CD4-positive, alpha-beta T cell treated with Interleukin-15 for 4 hours (primary cell): ENCODE measurements around the gene AKNA.

Experiments used
- DNase-seq: peaks from one replicate; pipeline ENCODE4 v3.0.0-alpha.2; 2020; ENCODE audit warnings: low spot score

Gene AKNA

DNA sequence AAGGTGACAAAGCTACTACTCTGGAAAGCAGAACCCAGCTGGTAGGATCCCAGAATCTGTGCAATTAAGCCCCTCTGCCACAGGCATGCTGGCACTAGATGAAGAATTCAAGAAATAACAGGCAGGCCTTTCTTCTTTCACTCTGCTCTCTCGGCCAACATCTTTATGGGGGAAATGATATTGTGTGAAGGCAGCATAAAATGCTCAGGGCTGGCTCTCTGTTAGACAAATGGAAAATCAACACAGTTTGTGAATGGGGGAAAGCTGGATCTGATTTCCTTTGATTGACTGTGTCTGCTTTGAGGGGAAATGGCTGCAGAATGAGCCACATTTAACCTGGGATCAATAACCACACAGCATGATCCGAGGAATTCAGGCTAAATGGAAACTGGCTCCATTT lies 29.1 kb upstream of the AKNA start:
- no peak for DNase-seq

DNA sequence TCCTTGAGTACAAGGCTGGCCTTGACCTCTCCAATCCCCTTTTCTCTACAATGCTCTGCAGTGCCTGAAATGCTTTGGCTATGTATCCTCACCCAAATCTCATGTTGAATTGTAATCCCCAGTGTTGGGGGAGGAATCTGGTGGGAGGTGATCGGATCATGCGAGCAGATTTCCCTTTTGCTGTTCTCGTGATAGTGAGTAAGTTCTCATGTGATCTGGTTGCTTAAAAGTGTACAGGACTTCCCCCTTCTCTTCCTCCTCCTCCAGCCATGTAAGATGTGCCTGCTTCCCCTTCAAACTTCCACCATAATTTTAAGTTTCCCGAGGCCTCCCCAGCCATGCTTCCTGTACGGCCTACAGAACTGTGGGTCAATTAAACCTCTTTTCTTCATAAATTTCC lies 28.5 kb upstream of the AKNA start:
- no peak for DNase-seq

DNA sequence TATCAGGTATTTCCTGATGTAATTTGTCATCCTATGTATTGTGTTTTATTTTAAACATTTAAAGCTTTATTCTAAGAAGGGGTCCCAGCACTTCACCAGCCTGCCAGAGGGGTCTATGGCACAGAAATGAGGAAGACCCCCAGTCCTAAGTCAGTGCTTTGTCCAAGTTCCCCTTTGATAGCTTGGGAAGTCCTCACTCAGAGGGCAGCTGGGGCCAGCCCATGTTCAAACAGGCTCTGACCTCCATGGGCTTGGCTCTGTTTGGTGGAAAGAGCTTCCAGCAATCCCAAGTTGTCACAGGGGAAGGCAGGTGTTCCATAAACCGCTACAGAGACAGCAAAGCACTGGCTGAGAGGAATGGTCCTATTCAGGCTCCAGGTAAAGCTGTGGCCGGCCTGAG lies 26.6 kb upstream of the AKNA start:
- DNase-seq: no peak

DNA sequence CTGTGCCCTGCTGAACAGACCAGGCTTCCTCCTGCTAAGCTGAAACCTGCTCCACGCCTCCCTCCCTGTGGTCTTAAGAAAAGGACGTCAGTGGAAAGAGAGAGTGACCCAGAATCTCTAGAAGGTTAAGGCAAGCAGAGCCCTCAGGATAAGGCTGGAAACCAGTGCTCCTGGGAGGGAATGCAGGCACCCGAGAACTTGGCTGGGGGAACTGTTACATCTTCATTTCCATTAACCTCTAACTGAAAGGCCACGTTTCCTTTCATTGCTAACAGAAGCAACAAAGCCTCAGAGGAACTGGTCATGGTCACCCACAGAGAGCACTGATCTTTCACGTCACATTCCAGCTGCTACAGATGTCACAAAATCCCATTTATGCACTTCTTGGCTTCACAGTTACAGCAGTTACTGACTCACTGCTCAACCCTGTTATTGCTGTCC lies 26.1 kb upstream of the AKNA start:
- DNase-seq: no peak

DNA sequence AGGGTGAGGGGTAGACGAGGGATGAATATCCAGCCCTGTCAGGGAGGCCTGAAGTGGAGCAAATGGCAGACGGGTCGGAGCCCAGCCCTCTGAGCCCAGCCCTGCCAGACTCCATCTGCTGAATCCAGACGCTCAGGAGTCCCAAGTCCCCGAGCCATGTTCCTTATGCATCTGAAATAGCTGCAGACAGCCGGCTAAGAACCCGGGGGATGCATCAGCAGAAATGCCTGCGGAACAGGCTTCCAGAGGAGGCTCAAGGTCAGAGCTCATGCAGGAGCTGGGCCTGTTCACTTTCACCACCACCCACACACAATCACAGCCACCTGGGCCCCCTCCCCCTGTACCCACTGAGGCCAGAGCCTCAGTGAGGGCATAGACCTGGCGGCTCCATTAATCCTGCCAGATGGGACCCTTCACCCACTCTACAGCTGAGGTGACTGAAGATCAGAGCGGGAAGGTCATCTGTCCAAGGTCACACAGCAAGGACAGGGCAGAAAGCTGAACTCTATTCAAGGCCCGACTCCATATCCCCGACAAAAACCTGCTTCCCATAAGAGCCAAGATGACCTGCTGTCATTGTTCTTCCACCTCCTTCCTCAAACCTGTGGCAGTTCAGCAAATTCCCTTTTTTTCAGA lies 24.4 kb upstream of the AKNA start:
- DNase-seq: no peak

DNA sequence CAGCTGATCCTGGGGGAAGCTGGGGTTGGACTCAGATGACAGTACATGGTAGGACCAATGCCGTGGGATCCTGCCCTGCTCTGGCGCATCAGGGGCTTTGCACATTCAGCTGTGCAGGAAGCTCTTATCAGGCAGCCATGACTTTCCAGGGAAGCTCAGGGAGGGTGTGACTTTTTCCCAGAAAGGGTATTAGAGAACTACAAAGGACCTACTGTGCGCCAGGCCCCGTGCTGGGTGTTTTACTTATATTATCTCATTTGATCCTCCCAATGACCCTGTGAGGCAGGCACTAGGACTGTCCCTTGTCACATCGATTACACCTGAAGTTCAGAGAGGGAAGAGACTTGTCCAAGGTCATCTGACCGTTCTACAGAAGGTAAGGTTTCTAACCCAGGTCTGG lies 23.7 kb upstream of the AKNA start:
- no peak for DNase-seq

DNA sequence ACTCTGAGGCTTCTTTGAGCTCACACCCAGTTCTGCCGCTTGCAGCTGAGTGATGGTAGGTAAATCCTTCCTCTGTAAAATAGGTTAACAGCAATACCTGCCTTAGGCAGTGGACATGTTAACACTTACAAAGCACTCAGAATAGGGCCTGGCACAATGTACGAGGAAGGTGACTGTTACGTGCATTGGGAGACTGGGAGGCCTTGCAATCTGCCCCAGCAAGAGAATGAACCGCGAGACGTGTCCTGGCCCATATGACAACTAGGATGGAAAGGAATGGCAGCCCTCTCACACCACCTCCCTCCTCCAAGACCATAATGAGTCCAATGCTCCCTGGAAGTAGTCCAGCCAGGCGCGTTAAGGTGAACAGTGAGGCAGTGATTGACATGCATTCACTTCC lies 23.1 kb upstream of the AKNA start:
- no peak for DNase-seq

DNA sequence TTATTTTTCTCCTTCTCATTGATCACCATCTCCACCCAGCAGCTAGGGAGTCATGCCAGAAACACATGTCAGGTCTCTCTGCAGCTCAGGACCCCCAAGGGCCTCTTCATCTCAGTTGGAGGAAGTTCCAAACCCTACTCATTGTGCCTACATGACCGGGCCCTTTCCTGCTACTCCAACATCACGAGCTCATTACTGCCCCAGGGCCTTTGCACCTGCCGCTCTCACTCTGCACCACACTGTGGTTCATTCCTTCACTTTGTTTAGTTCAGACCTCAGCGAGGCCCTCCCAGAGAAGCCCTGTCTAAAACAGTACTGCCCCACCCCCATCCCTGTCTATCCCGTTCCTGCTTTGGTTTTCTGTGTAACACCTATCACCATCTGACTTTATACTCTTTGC lies 22.1 kb upstream of the AKNA start:
- DNase-seq: no peak

DNA sequence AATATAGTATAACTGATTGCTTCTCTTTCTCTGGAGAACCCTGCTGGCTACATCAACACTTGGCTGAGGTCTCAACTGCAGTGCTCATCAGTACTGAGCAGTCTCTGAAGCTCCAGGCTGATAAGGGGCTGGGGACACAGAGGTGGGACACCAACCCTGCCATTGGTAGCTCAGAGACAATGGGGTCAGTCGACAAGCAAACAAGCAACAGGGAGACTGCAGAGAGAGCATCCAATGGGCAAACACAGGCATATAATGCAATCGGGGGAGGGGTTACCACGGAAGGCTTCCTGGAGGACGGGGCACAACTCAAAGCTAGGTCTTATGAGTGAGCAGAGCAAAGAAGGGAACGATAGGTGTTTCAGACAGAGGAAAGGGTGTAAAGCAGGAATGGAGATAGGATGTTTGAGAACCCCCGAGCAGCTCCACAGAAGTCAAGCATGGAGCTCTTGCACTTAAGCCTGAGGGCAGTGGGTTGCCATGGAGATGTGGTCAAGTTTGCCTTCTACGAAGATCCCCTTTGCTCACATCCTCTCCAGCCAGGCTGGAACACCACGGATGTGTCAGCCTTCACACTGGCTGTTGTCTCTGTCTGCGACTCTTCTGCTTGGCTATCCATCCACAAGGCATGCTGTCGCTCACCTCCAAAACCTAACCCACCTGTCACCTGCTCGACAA lies 21.5 kb upstream of the AKNA start:
- DNase-seq: no peak

DNA sequence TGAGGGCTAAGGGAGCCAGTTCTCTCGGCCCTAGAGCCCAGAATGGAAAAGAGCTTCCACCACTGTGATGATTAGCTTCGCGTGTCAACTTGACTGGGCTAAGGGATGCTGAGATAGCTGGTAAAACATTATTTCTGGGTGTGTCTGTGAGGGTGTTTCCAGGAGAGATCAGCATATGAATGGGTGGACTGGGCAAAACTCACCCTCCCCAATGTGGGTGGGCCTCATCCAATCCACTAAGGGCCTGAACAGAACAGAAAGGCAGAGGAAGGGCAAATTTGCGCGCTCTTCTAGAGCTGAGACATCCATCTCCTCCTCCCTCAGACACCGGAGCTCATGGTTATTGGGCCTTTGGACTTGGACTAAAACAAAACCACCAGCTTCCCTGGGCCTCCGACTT lies 20.9 kb upstream of the AKNA start:
- no peak for DNase-seq

DNA sequence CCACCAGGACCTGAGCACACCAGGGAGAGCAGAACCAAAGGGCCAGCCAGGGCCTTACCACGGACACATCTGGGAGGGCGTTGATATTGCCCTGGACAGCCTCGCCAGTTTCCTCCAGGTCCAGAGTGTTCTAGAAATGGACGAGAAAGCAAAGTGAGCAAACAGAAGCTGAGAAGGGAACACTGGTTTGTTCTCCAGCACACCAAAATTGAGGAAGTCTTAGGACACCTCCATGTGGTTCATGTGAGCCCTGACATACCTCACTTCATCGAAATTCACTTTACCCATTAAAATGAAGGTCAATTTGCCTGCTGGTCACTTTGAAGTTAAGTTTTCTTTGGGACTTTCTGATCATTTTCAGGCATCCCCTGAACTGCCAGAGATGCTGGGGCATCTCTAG lies 20.1 kb upstream of the AKNA start:
- no peak for DNase-seq

DNA sequence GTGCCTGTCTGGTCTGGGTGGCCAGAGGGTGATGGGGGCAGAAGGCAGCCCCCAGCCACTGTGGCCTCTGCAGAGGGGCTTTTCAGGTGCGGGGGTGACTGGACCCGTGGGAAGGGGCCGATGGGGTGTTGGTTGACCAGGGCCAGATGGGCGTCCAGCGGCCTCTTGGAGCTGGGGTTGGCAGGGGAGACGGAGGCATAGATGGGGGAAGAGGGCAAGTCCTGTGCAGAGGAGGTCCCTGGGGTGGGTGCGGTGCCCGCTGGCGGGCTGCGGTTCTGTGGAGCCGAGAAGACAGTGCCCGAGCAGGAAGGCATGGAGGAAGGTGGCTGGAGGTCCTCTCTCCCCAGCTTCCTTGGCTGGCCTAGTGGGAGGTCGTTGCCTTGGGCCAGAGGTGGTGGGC lies 18.7 kb upstream of the AKNA start:
- DNase-seq: no peak

DNA sequence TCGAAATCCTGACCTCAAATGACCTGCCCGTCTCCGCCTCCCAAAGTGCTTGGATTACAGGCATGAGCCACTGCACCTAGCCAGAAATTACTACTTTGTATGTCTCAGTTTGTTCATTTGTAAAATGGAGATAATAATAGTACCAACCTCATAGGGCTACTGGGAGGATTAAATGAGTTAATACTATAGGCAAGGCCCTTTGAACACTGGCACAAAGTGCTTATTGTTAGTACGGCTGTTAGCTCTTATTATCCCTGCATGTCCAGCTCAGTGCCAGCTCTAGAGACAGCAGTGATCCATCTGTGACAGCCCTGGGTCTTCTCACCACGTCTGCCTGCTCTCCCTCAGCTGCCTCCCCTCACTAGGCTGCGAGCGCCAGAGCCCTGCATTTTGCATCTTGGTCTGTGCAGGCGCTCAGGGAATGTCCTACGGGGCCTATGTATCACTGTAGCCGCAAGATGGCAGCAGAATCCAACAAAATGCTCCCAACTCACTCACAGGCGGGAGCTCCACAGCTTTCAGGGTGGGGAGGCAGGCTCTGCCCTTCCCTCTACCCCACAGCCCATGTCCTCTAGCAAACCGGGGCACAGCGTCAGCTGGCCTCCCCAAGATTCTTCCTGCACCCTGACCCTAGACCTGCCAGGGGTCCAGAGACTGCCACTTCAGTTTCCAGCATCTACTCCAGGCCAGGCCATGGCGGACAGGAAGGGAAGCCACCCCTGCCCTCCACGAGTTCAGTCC lies 17.7 kb upstream of the AKNA start:
- peak; percentile 81 for DNase-seq

DNA sequence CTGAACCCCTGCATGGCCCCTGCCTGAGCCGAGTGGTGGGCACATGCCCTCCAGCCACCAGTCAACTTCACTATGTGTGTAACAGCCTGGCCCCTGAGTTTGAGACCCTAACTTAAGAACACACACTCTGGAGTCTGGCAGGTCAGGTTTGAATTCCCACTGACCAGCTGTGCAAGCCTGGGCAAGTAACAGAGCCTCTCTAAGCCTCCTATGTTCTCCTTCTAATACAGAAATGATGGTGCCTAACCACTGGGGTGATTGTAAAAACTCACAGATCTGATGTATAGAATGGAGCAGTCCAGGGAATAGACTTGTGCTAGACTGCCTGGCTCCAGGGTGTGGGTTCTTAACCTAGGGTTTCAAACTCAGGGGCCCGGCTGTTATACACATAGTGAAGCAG lies 16.7 kb upstream of the AKNA start:
- no peak for DNase-seq

DNA sequence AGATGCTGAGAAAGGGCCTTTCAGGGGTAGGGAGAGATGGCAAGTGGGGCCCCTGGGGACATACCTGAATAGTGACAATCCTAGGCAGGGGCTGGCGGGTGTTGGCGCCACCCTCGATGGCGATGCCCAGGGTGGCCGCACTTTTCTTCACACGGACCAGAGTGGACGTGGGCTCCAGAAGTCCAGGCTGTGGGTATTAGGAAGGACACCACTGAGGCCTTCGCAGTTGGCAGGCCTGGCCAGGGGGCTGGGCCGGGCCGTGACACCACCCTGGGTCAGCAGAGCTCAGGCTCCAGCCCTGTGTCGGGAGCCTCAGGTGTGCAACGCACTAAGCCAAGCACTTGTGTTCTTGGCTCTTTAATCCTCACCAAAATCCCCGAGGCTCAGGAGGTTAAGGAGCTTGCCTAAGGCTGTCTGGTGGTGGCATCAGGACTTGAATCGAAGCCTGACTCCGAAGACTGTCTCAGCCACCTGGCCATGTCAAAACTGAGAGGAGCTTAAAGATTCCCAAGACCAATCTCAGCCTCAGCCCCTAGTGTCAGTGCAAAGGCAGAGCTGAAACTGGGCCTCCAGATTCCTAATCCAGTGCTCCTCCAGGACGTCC lies 15.5 kb upstream of the AKNA start:
- DNase-seq: no peak

DNA sequence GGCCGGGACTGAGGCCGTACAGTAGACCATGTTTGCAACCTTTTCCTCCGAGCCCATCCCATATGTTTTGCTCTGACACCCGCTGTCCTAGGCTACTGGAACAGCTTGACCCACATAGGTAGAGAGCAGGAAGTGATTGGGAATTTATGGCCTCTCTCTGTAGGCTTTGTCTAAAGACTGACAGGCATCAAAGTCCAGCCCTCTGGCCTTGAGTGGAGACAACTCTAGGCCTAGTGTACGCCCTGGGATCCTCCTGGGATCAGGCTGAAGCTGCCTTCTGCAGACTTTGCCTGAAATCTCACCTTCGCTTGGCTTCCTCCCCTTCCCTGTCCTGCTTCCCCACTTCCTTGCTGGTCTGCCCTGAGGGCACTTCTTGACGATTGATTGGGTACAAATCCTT lies 13.6 kb upstream of the AKNA start:
- no peak for DNase-seq

DNA sequence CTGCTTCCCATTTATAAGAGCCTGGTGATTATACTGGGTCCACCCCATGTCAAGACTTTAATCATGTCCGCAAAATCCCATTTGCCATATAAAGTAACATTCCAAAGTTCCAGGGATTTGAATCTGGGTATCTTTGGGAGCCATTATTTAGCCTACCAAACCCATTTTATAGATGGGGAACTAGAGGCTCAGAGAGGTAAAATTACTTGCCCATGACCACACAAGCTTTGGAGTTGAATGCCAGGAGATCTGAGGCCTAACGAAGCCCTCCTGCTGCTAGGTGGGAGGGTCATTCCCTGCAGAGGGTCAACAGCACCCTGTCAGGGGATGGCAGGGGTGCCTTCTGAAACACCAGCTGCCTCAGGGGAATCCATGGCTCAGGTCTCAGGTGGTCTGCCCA lies 13.0 kb upstream of the AKNA start:
- no peak for DNase-seq

DNA sequence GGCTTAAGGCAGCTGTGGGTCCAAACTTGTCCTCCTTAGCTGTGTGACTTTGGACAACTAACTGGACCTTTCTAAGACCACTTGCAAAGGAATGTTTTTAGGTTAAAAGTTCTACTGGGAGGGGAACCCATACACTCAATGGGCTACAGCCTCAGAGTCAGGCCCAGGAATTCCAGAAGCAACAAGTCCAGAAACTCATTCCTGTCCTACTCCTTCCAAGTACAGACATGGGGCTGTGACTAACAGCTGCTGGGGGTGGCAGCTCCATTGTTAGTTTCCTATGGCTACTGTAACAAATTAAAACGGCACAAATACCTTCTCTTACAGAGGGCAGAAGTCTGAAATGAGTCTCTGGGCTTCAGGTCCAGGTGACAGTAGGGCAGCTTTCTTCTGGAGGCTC lies 12.4 kb upstream of the AKNA start:
- no peak for DNase-seq

DNA sequence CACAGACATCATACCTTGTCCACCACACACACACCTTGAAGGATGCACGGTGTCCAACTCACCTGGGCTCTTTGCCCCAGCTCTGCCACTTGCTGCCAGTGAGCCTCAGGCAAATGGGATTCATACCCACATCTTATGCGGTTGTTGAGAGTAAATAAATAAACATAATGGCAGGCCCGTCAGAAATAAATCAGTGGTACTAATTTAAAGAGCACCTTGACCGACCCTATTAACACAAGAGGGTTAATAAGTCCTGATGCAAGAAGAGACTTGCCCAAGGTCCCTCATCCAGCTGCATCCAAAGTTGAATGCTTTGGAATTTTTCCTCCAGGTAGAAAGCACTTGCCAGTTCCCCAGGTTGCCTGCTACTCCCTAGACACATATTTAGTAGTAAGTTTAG lies 11.6 kb upstream of the AKNA start:
- no peak for DNase-seq

DNA sequence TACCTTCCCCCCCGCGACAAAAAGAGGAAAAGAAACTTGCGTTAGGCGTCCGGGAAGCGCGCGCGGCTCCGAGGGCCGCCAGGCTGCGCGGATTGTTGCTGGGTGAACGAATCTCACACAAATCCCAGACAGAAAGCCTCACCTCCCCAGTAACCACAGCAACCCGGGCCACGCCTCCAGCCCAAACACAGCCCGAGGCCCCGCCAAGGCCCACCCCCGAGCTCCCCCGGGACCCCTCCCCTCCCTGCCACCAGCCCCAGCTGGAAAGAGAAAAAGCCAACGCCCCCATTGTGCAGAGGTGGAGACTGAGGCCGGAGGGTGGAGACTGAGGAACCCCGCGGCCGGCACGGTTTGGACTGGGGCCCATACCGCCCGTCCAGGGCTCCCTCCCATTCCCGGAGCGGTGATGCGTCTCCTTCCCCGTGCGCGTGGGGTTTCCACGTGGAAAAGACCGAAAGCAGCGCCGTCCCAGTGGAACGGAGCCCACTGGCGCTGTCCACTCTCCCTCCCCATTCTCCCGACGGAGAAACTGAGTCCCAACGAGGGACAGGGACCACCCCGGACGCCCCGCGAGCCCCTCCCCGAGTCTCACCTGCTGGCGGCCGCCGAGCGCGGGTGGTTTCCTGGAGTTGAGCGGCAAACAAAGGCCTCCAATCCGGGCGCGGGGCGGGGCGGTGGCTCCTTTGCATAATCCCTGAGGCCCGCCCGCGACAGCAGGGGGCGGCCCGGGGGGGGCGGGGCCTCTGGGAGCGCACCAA lies 10.2 kb upstream of the AKNA start:
- DNase-seq: peak; percentile 93

DNA sequence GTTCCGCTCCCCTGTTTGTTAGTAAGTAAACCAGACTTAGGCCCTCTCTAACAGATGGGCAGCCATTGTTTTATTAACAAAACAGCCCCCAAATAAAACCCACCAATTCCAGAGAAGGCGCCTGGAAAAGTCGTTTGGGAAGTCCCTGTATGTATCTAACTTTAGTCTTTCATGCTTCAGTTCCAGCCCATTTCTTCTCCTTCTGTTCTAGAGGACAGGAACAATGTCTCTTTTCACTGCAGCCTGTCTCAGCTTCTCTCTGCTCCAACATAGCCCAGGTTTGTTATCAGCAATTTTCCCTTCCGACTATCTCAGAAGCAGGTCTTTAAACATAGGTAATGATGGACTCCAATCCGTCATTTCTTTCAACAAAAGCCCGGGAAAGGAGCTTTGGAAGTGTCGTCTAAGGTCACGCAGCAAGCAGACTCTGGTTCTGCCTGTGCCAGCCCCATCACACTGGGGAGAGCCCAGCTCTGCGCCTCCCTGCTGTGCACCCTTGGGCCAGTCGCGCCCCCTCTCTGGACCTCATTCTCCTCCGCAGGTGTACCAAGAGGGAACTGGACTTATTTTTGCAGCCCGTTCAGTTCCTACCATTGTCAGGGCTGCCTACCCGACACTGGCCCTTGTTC lies 9.6 kb upstream of the AKNA start:
- DNase-seq: no peak
